PC-9 (cell line): ENCODE data around the gene SPEN. TPM values are rescaled to one million over a fixed set of nuclear protein-coding genes. Genes with fewer than 3 reads are reported as not detected.

ENCODE experiments used
- BruUV-seq: library from RNA; stranded (reverse); fragments of 400-500 nt; replicated peaks from 2 replicates; lab custom pipeline; 2021; lab: Mats Ljungman, UMichigan
- CTCF ChIA-PET: fragments of 300-600 bp; sonication (Branson Sonifier 250); formaldehyde crosslinking; loops from one replicate; lab custom pipeline; 2022; ENCODE audit warnings: antibody characterized with exemption; lab: Charles Lee
- POLR2A ChIA-PET: fragments of 300-600 bp; sonication (Branson Sonifier 250); formaldehyde crosslinking; loops from one replicate; lab custom pipeline; 2022; ENCODE audit warnings: antibody characterized with exemption; ENCODE audit not compliant: unreplicated experiment; lab: Charles Lee
- DNase-seq, 2 experiments: peaks; one replicate each; pipeline versions ENCODE4 v3.0.0 to v3.0.0-alpha.2; 2015 to 2022; ENCODE audit warnings: mixed read lengths in 1 of 2
- H2AFZ ChIP-seq: fragments of 200-600 bp; sonication (generic); 2 replicates; pipeline ENCODE4 v1.8.1; 2017; ENCODE audit warnings: antibody characterized with exemption
- H3F3A ChIP-seq: fragments of 200-600 bp; sonication (generic); 2 replicates; pipeline ENCODE4 v1.8.1; 2017; ENCODE audit warnings: antibody characterized with exemption, mild to moderate bottlenecking, low read depth; ENCODE audit not compliant: insufficient read depth
- H3K27ac ChIP-seq: fragments of 200-600 bp; sonication (generic); 2 replicates; pipeline ENCODE4 v1.6.1; 2016; ENCODE audit warnings: mixed run types
- H3K27me3 ChIP-seq: fragments of 200-600 bp; sonication (generic); 2 replicates; pipeline ENCODE4 v1.6.1; 2016; ENCODE audit warnings: low read depth, mixed run types; ENCODE audit not compliant: insufficient read depth
- H3K36me3 ChIP-seq: fragments of 200-600 bp; sonication (generic); 2 replicates; pipeline ENCODE4 v1.6.1; 2016; ENCODE audit warnings: low read depth, mixed run types
- H3K4me1 ChIP-seq: fragments of 200-600 bp; sonication (generic); replicated peaks from 2 replicates; pipeline ENCODE4 v1.6.1; 2016; ENCODE audit warnings: mixed run types; ENCODE audit not compliant: insufficient read depth
- H3K4me2 ChIP-seq: fragments of 200-600 bp; sonication (generic); 2 replicates; pipeline ENCODE4 v1.6.1; 2017; ENCODE audit warnings: mixed run types
- H3K4me3 ChIP-seq: fragments of 200-600 bp; sonication (generic); 2 replicates; pipeline ENCODE4 v1.6.1; 2016; ENCODE audit warnings: mixed run types
- H3K79me2 ChIP-seq: fragments of 200-600 bp; sonication (generic); 2 replicates; pipeline ENCODE4 v1.6.1; 2017; ENCODE audit warnings: low read depth, mixed run types
- H3K9me2 ChIP-seq: fragments of 200-600 bp; sonication (generic); 2 replicates; pipeline ENCODE4 v1.8.1; 2017; ENCODE audit warnings: mild to moderate bottlenecking; ENCODE audit not compliant: insufficient read depth
- H3K9me3 ChIP-seq: fragments of 200-600 bp; sonication (generic); 2 replicates; pipeline ENCODE4 v1.8.1; 2016; ENCODE audit warnings: low read depth; ENCODE audit not compliant: insufficient read depth
- H4K20me1 ChIP-seq: fragments of 200-600 bp; sonication (generic); 2 replicates; pipeline ENCODE4 v1.8.1; 2017; ENCODE audit not compliant: insufficient read depth
- EZH2 ChIP-seq: fragments of 200-600 bp; sonication (generic); IDR thresholded peaks from 2 replicates; pipeline ENCODE4 v1.8.0; 2017; ENCODE audit warnings: antibody characterized with exemption, low read depth
- intact Hi-C: fragments of 100-400 bp; cut with micrococcal nuclease; formaldehyde crosslinking; loops from one replicate; pipeline ENCODE4 v1.10.0; 2022; ENCODE audit not compliant: unreplicated experiment
- total RNA-seq: library from RNA; stranded (reverse); gene quantifications from 2 replicates; pipeline ENCODE4 v1.2.3, GENCODE V29; 2021
- TF ChIP-seq, protein P1 (sequence below): fragments of 200-600 bp; sonication (generic); conservative IDR thresholded peaks from 2 replicates; pipeline ENCODE4 v1.6.1; 2017; ENCODE audit warnings: mixed run types, antibody characterized with exemption, mild to moderate bottlenecking, moderate library complexity

The SPEN gene
- total RNA-seq, 1 experiment from 2014 or later: 46.8 TPM

DNA sequence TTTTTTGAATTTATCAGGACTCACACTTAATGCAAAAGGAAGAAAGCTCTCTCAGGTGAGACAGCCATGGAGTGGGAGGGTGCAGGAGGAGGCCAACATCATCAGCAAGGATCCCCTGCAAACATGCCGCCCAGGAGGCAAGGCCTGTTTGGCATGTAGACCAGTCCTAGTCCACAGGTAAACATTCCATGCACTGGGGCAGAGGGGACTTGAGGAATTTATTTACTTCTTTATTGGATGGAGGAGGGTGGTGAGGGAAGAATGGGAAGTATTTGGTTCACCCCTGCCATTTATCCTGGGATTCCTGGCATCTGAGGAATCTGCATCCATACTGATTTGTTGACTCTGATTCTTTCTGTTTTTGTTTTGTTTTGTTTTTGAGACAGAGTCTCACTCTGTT is 38.6 kb upstream of the SPEN start:
- H3K4me1 ChIP-seq: peaks cover 8% of the 10 kb centered on the region; the same call in 1 of the 2 replicates
- H3K79me2 ChIP-seq: no peaks in the 10 kb centered on the region
- 0 out of 2 replicates have a peak overlapping the region, but pooled peaks have one; percentile 4 for H3K4me2 ChIP-seq
- ChIA-PET CTCF (interaction anchor here (1.0 kb wide), 1 partner anchor 29 kb away, joined by 4 read pairs; no protein-coding TSS in a partner anchor), POLR2A (no interaction called here)
- intact Hi-C loops: no loop called here
- H3K36me3 ChIP-seq: no peaks in the 10 kb centered on the region
- no peaks in the 10 kb centered on the region for H3K27me3 ChIP-seq
- TF ChIP-seq, protein P1, sequence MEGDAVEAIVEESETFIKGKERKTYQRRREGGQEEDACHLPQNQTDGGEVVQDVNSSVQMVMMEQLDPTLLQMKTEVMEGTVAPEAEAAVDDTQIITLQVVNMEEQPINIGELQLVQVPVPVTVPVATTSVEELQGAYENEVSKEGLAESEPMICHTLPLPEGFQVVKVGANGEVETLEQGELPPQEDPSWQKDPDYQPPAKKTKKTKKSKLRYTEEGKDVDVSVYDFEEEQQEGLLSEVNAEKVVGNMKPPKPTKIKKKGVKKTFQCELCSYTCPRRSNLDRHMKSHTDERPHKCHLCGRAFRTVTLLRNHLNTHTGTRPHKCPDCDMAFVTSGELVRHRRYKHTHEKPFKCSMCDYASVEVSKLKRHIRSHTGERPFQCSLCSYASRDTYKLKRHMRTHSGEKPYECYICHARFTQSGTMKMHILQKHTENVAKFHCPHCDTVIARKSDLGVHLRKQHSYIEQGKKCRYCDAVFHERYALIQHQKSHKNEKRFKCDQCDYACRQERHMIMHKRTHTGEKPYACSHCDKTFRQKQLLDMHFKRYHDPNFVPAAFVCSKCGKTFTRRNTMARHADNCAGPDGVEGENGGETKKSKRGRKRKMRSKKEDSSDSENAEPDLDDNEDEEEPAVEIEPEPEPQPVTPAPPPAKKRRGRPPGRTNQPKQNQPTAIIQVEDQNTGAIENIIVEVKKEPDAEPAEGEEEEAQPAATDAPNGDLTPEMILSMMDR: no peak
- no peak for TF ChIP-seq EZH2
- no peak overlapping the region for H2AFZ ChIP-seq
- no peaks in the 10 kb centered on the region for H3K9me2 ChIP-seq
- H3K9me3 ChIP-seq: no peaks in the 10 kb centered on the region
- peak; percentile 25 to 42 for DNase-seq
- H3K4me3 ChIP-seq: no peak overlapping the region
- no peaks in the 10 kb centered on the region for H4K20me1 ChIP-seq
- H3K27ac ChIP-seq: no peak overlapping the region
- BruUV-seq: no TSS peak
- H3F3A ChIP-seq: no peaks in the 10 kb centered on the region

DNA sequence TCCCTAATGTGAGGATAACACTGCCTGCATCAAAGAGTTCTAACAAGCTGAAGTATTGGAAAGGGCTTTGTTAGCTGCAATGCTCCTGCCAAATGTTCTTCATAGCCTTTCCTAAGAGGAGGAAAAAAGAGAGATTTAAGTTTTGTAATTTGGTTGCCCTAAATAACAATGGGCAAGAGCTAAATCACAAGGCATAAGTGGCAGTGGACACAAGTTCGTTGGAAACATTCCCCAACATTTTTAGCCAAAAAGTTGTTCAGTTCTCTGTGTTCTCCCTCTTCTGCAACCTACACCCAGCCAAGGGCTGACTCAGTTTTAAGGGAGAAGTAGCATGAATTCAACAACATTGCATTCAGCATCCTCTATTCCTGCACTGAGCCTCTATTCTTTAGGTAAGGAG is 37.4 kb upstream of the SPEN start:
- no TSS peak for BruUV-seq
- no peak overlapping the region for H3K27ac ChIP-seq
- H3K9me2 ChIP-seq: no peaks in the 10 kb centered on the region
- no peak for TF ChIP-seq EZH2
- TF ChIP-seq, protein P1: no peak
- no peak overlapping the region for H3K4me3 ChIP-seq
- H3K4me1 ChIP-seq: peaks cover 8% of the 10 kb centered on the region; the same call in 1 of the 2 replicates
- no peak overlapping the region for H2AFZ ChIP-seq
- H3K36me3 ChIP-seq: no peaks in the 10 kb centered on the region
- H4K20me1 ChIP-seq: no peaks in the 10 kb centered on the region
- intact Hi-C loops: no loop called here
- ChIA-PET POLR2A (no interaction called here), CTCF (interaction anchor here (0.7 kb wide), 1 partner anchor 60 kb away, joined by 12 read pairs; no protein-coding TSS in a partner anchor)
- H3K79me2 ChIP-seq: no peaks in the 10 kb centered on the region
- H3K27me3 ChIP-seq: no peaks in the 10 kb centered on the region
- no peak overlapping the region for H3K4me2 ChIP-seq
- DNase-seq: no peak
- H3K9me3 ChIP-seq: no peaks in the 10 kb centered on the region
- H3F3A ChIP-seq: no peaks in the 10 kb centered on the region

DNA sequence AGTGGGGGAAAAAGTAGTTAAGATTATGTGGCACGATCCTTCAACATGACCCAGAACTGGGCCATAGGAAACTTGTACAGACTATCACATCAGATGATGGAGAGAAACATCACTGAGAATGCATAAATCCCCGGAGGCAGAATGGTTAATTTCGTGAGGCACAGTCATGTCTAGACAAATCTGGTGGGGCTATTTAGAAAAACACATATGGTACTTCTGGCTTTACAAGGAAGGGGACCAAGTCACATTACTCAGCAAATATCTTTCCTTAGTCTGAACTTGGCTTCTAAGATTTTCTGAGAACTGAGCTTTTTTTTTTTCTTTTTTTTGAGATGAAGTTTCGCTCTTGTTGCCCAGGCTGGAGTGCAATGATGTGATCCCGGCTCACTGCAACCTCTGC is 30.8 kb upstream of the SPEN start:
- ChIA-PET CTCF (interaction anchor here (1.2 kb wide), 1 partner anchor 59 kb away, joined by 3 read pairs; no protein-coding TSS in a partner anchor), POLR2A (interaction anchor here (0.6 kb wide), 1 partner anchor 18 kb away, joined by 4 read pairs; no protein-coding TSS in a partner anchor)
- Histone ChIP-seq H3K79me2 (no peaks in the 10 kb centered on the region), H3K27ac (no peak overlapping the region), H3K4me3 (no peak overlapping the region), H3F3A (peaks cover 4% of the 10 kb centered on the region; the same call in 1 of the 2 replicates), H3K4me2 (no peak overlapping the region), H3K9me3 (no peaks in the 10 kb centered on the region), H3K4me1 (no peaks in the 10 kb centered on the region), H2AFZ (no peak overlapping the region), H4K20me1 (no peaks in the 10 kb centered on the region), H3K27me3 (no peaks in the 10 kb centered on the region), H3K9me2 (no peaks in the 10 kb centered on the region), H3K36me3 (no peaks in the 10 kb centered on the region)
- no TSS peak for BruUV-seq
- TF ChIP-seq, protein P1: no peak
- no peak for TF ChIP-seq EZH2
- intact Hi-C loops: no loop called here
- no peak for DNase-seq
